ENCODE data around the gene AP3S2.

AP3S2 gene

DNA sequence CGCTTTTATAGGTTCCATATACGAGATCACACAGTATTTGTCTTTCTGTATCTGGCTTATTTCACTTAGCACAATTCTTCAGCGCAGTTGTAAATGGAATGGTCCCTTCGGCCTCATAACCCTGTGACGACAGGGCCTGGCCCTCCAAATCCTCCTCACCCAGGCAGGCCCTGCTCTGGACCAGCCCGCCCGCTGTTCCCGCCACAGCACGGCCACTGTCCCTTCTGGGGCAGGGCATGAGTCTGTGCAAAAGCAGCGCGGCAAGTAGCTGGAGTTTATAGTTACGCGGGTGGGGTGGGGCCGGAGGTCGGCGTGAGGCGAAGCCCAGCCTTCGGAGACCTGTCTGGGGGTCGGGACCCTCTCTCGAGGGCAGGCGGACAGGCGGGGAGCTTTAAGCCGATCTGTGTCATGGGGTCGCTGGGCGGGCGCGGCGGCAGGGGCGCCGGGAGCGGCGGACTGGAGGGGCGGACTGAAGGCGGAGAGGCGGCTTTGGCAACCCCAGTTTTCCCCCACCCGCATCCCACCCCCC is 18.4 kb upstream of the AP3S2 start:
- Histone ChIP-seq H3K4me3 (ENCODE audit: low read length) (no peak overlapping the region), H4K20me1 (ENCODE audit: insufficient read depth, low read length) (no peaks in the 10 kb centered on the region), H3K27ac (ENCODE audit: low read length) (no peak overlapping the region), H3K36me3 (replicated peaks; ENCODE audit: insufficient read depth, low read length) (no peaks in the 10 kb centered on the region), H3K4me2 (ENCODE audit: low read depth, low read length) (no peak overlapping the region), H3K9me3 (replicated peaks; ENCODE audit: insufficient read depth, low read length) (no peaks in the 10 kb centered on the region), H3K27me3 (replicated peaks; ENCODE audit: insufficient read depth, low read length) (no peaks in the 10 kb centered on the region), H3K4me1 (ENCODE audit: low read length) (no peaks in the 10 kb centered on the region), H3K9ac (ENCODE audit: low read length) (no peak overlapping the region), H3K79me2 (ENCODE audit: low read length) (no peaks in the 10 kb centered on the region), H3F3A (ENCODE audit: insufficient read depth, low read length) (no peaks in the 10 kb centered on the region), H2AFZ (ENCODE audit: low read length) (no peak overlapping the region), H3K9me2 (replicated peaks; ENCODE audit: insufficient read depth, low read length) (no peaks in the 10 kb centered on the region)
- no peak for TF ChIP-seq CTCF (IDR thresholded peaks at IDR 0.05; ENCODE audit: low read length)
- TF ChIP-seq EZH2 (optimal IDR thresholded peaks at IDR 0.05; ENCODE audit: low read depth, low read length) = no peak
- TF ChIP-seq EZH2phosphoT487 (IDR thresholded peaks at IDR 0.05; ENCODE audit: low read length) = no peak
- no peak for DNase-seq

GRCh38 chr15:89910891-89911626 is 17.3 kb upstream of the AP3S2 start:
- H3K9ac ChIP-seq (ENCODE audit: low read length) = no peak overlapping the region
- H3K4me2 ChIP-seq (ENCODE audit: low read depth, low read length) = no peak overlapping the region
- no peaks in the 10 kb centered on the region for H3K36me3 ChIP-seq (replicated peaks; ENCODE audit: insufficient read depth, low read length)
- no peak overlapping the region for H3K27ac ChIP-seq (ENCODE audit: low read length)
- no peak for DNase-seq
- H3K4me3 ChIP-seq (ENCODE audit: low read length) = no peak overlapping the region
- H3F3A ChIP-seq (ENCODE audit: insufficient read depth, low read length) = no peaks in the 10 kb centered on the region
- no peaks in the 10 kb centered on the region for H3K9me2 ChIP-seq (replicated peaks; ENCODE audit: insufficient read depth, low read length)
- TF ChIP-seq EZH2 (optimal IDR thresholded peaks at IDR 0.05; ENCODE audit: low read depth, low read length) = no peak
- TF ChIP-seq CTCF (IDR thresholded peaks at IDR 0.05; ENCODE audit: low read length) = no peak
- no peak for TF ChIP-seq EZH2phosphoT487 (IDR thresholded peaks at IDR 0.05; ENCODE audit: low read length)
- no peaks in the 10 kb centered on the region for H3K79me2 ChIP-seq (ENCODE audit: low read length)
- H3K9me3 ChIP-seq (replicated peaks; ENCODE audit: insufficient read depth, low read length) = no peaks in the 10 kb centered on the region
- no peaks in the 10 kb centered on the region for H3K27me3 ChIP-seq (replicated peaks; ENCODE audit: insufficient read depth, low read length)
- H3K4me1 ChIP-seq (ENCODE audit: low read length) = no peaks in the 10 kb centered on the region
- no peaks in the 10 kb centered on the region for H4K20me1 ChIP-seq (ENCODE audit: insufficient read depth, low read length)
- no peak overlapping the region for H2AFZ ChIP-seq (ENCODE audit: low read length)

- Histone ChIP-seq H3K4me2 (ENCODE audit: low read depth, low read length) (no peak overlapping the region), H3K9me2 (replicated peaks; ENCODE audit: insufficient read depth, low read length) (no peaks in the 10 kb centered on the region), H3F3A (ENCODE audit: insufficient read depth, low read length) (no peaks in the 10 kb centered on the region), H4K20me1 (ENCODE audit: insufficient read depth, low read length) (no peaks in the 10 kb centered on the region), H3K9me3 (replicated peaks; ENCODE audit: insufficient read depth, low read length) (no peaks in the 10 kb centered on the region), H3K27me3 (replicated peaks; ENCODE audit: insufficient read depth, low read length) (no peaks in the 10 kb centered on the region), H3K27ac (ENCODE audit: low read length) (no peak overlapping the region), H3K4me3 (ENCODE audit: low read length) (no peak overlapping the region), H3K4me1 (ENCODE audit: low read length) (0 out of 2 replicates have a peak, but pooled peaks cover 2% of the 10 kb centered on the region), H3K79me2 (ENCODE audit: low read length) (no peaks in the 10 kb centered on the region), H3K9ac (ENCODE audit: low read length) (no peak overlapping the region), H2AFZ (ENCODE audit: low read length) (no peak overlapping the region), H3K36me3 (replicated peaks; ENCODE audit: insufficient read depth, low read length) (no peaks in the 10 kb centered on the region)
- no peak for DNase-seq
- TF ChIP-seq EZH2phosphoT487 (IDR thresholded peaks at IDR 0.05; ENCODE audit: low read length) = no peak
- no peak for TF ChIP-seq CTCF (IDR thresholded peaks at IDR 0.05; ENCODE audit: low read length)
- TF ChIP-seq EZH2 (optimal IDR thresholded peaks at IDR 0.05; ENCODE audit: low read depth, low read length) = no peak
Observed at GRCh38 chr15:89909611-89910010, 15.8 kb upstream of the AP3S2 start.
